GM23248 (cell line): ENCODE data around the gene TSPAN9. TPM values are rescaled to one million over a fixed set of nuclear protein-coding genes. Genes with fewer than 3 reads are reported as not detected.
A peak's percentile ranks its signal among the peaks of the same experiment; 100 is the strongest.

Source experiments
- DNase-seq: peaks from one replicate; pipeline ENCODE4 v3.0.0-alpha.2; 2015
- H2AFZ ChIP-seq: fragments of 200-600 bp; sonication (generic); 2 replicates; pipeline ENCODE4 v1.6.1; 2016; ENCODE audit warnings: antibody characterized with exemption
- H3F3A ChIP-seq: fragments of 200-600 bp; sonication (generic); 2 replicates; pipeline ENCODE4 v1.6.1; 2016; ENCODE audit warnings: mild to moderate bottlenecking, antibody characterized with exemption, mixed run types; ENCODE audit not compliant: insufficient read depth
- H3K27ac ChIP-seq: fragments of 200-600 bp; sonication (generic); 2 replicates; pipeline ENCODE4 v1.5.1; 2016; ENCODE audit warnings: mild to moderate bottlenecking
- H3K27me3 ChIP-seq: fragments of 200-600 bp; sonication (generic); replicated peaks from 2 replicates; pipeline ENCODE4 v1.6.1; 2016; ENCODE audit warnings: mild to moderate bottlenecking; ENCODE audit not compliant: insufficient read depth
- H3K36me3 ChIP-seq: fragments of 200-600 bp; sonication (generic); 2 replicates; pipeline ENCODE4 v1.6.1; 2016; ENCODE audit warnings: low read depth, mild to moderate bottlenecking
- H3K4me1 ChIP-seq: fragments of 200-600 bp; sonication (generic); 2 replicates; pipeline ENCODE4 v1.6.1; 2016; ENCODE audit warnings: mild to moderate bottlenecking; ENCODE audit not compliant: insufficient read depth
- H3K4me2 ChIP-seq: fragments of 200-600 bp; sonication (generic); one replicate; pipeline ENCODE4 v1.6.1; 2016; ENCODE audit warnings: mild to moderate bottlenecking; ENCODE audit not compliant: unreplicated experiment
- H3K4me3 ChIP-seq: fragments of 200-600 bp; sonication (generic); 2 replicates; pipeline ENCODE4 v1.5.1; 2016; ENCODE audit warnings: mild to moderate bottlenecking
- H3K79me2 ChIP-seq: fragments of 200-600 bp; sonication (generic); 2 replicates; pipeline ENCODE4 v1.6.1; 2016; ENCODE audit warnings: mild to moderate bottlenecking; ENCODE audit not compliant: insufficient read depth
- H3K9ac ChIP-seq: fragments of 200-600 bp; sonication (generic); 2 replicates; pipeline ENCODE4 v1.6.1; 2016; ENCODE audit warnings: mild to moderate bottlenecking
- H3K9me2 ChIP-seq: fragments of 200-600 bp; sonication (generic); 2 replicates; pipeline ENCODE4 v1.6.1; 2016; ENCODE audit warnings: mixed run types, mild to moderate bottlenecking, moderate library complexity; ENCODE audit not compliant: insufficient read depth
- H3K9me3 ChIP-seq: fragments of 200-600 bp; sonication (generic); one replicate; pipeline ENCODE4 v1.6.1; 2017; ENCODE audit warnings: low read depth
- H4K20me1 ChIP-seq: fragments of 200-600 bp; sonication (generic); 2 replicates; pipeline ENCODE4 v1.6.0; 2016; ENCODE audit not compliant: insufficient read depth
- EZH2 ChIP-seq: fragments of 200-600 bp; sonication (generic); IDR thresholded peaks from 2 replicates; pipeline ENCODE4 v1.6.1; 2018; ENCODE audit warnings: antibody characterized with exemption, mild to moderate bottlenecking; ENCODE audit not compliant: insufficient read depth, poor library complexity, severe bottlenecking
- EZH2phosphoT487 ChIP-seq: fragments of 200-600 bp; sonication (generic); IDR thresholded peaks from 2 replicates; pipeline ENCODE4 v1.6.1; 2018; ENCODE audit warnings: antibody characterized with exemption, moderate library complexity, mild to moderate bottlenecking, low read depth; ENCODE audit not compliant: insufficient read depth
- WGBS, 2 experiments: methylation state at CpG; one replicate each; pipeline ENCODE4 v1.1.6; 2015 to 2017; ENCODE audit warnings: low lambda C conversion rate in 2 of 2, low coverage in 1 of 2; ENCODE audit errors: missing lambda C conversion rate in 2 of 2; 5-methylcytosine and 5-hydroxymethylcytosine counted together
- in situ Hi-C: fragments of 300-500 bp; cut with MboI; formaldehyde crosslinking; loops from 2 replicates; pipeline ENCODE4 v1.15.0; 2020
- polyA plus RNA-seq: library from polyadenylated mRNA; unstranded; fragments of >200 nt; fragmentation: Nextera tagmentation; extraction: Ambion mirVana; gene quantifications from 2 replicates; pipeline ENCODE4 v1.2.1, GENCODE V29; 2016
- total RNA-seq: library from RNA; depleted of rRNA; stranded (reverse); fragments of >200 nt; shearing (Covaris generic); gene quantifications from 2 replicates; pipeline ENCODE4 v1.2.3, GENCODE V29; 2014

TSPAN9 gene
- total and polyA plus RNA-seq, 2 experiments from 2014 or later, result 9.5 to 14.4 TPM

DNA sequence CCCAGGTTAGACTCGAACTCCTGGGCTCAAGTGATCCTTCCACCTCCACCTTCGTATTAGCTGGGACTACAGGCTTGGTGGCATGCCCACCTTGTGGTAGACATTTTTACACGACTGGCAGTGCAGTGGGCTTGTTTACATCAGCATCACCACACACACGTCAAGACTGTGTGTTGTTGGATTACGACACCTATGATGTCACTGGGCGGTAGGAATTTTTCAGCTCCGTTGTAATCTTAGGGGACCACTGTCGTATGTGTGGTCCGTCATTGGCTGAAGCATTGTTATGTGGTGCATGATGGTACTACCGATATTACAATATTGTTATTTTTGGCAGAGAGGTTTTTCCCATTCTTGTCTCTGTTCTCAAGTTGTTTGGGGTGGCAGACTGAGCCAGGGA is 50.7 kb downstream of the TSPAN9 start:
- no peak overlapping the region for H3K27ac ChIP-seq
- H3K4me2 ChIP-seq, result no peak overlapping the region
- H3K79me2 ChIP-seq, result no peaks in the 10 kb centered on the region
- no peaks in the 10 kb centered on the region for H4K20me1 ChIP-seq
- H2AFZ ChIP-seq, result no peak overlapping the region
- no peak overlapping the region for H3K9ac ChIP-seq
- no peaks in the 10 kb centered on the region for H3K9me3 ChIP-seq
- H3K4me1 ChIP-seq, result peaks cover 18% of the 10 kb centered on the region
- H3K27me3 ChIP-seq, result no peaks in the 10 kb centered on the region
- no peaks in the 10 kb centered on the region for H3K9me2 ChIP-seq
- DNase-seq, result no peak
- 83 to 84% methylated on average over 10 of the region's 10 CpGs for WGBS, 2 experiments
- in situ Hi-C loops, result no loop called here
- H3F3A ChIP-seq, result peaks cover 27% of the 10 kb centered on the region
- H3K4me3 ChIP-seq, result no peak overlapping the region
- no peaks in the 10 kb centered on the region for H3K36me3 ChIP-seq
- no peak for TF ChIP-seq EZH2
- TF ChIP-seq EZH2phosphoT487, result no peak

DNA sequence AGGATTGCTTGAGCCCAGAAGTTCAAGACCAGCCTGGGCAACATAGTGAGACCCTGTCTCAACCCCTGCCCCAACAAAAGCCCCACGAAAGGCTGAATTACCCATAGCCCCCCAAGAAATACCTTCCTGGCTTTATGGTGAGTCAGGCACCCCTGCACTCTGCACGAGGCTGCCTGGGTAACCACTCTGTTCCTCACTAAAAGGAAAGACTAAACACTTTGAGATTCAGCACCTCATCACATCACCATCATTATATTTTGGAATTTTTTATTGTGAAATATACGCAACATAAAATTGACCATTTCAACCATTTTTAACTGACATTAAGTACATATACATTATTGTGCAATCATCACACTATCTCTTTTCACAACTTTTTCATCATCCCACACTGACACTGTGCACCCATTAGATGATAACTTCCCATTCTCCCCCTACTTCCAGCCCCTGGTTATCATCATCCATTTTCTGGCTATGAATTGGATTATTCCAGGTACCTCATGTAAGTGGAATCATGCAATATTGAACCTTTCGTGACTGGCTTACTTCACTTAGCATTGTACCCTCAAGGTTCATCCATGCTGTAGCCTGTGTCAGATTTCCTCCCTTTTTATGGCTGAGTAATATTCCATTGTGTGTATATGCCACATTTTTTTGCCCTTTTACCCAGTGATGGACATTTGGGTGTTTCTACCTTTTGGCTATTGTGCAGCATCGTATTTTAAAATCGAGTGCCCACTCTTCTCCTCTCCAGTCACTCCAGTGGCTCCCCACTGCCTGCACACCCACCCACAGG is 51.5 kb downstream of the TSPAN9 start:
- no peaks in the 10 kb centered on the region for H3K79me2 ChIP-seq
- in situ Hi-C loops, result no loop called here

DNA sequence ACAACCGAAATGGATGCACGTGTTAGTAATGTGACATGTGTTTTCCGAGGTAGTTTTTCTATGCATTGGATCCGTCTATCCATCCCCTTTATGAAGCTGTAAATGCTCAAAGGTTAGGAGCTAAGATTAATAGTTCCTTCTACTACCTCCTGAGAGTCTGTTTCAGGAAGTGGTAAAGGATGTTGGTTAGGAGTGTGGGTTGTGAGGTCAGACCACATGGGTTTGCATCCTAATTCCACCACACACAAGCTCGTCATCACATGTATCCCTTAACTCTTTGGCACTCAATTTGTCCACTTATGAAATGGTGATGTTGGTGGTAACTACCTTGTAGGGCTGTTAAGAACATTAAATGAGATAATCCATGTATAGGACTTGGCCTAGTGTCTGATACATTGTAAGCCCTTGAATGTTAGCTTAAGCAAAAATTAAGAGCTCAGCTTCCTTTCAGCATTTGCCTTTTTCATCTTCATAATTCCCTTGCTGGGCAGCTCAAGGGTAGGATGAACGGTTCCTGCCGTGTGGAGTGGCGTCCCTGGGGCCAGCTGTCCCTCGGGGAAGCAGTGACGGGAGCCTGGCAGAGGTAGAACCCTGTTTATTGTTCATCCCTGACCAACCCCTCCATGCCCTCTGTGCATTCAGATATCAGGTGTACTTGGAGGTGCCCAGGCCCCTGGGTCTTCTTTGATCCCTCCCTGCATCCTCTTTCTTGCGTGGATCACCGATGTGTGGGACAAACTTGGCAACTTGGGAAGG is 52.3 kb downstream of the TSPAN9 start:
- H3K27ac ChIP-seq, result no peak overlapping the region
- H3K27me3 ChIP-seq, result no peaks in the 10 kb centered on the region
- H3K79me2 ChIP-seq, result no peaks in the 10 kb centered on the region
- 78 to 81% methylated on average over 12 of the region's 12 CpGs for WGBS, 2 experiments
- H3F3A ChIP-seq, result peaks cover 11% of the 10 kb centered on the region; the same call in 1 of the 2 replicates
- H3K4me3 ChIP-seq, result no peak overlapping the region
- no peak overlapping the region for H2AFZ ChIP-seq
- peak; percentile 15 for DNase-seq
- H4K20me1 ChIP-seq, result no peaks in the 10 kb centered on the region
- H3K4me2 ChIP-seq, result no peak overlapping the region
- no peaks in the 10 kb centered on the region for H3K36me3 ChIP-seq
- H3K9me3 ChIP-seq, result no peaks in the 10 kb centered on the region
- in situ Hi-C loops, result loop anchor here (5.0 kb wide), 1 partner anchor 148 kb away; no protein-coding TSS in a partner anchor
- no peak overlapping the region for H3K9ac ChIP-seq
- TF ChIP-seq EZH2 (no peak), EZH2phosphoT487 (no peak)
- no peaks in the 10 kb centered on the region for H3K9me2 ChIP-seq
- peaks cover 11% of the 10 kb centered on the region for H3K4me1 ChIP-seq

More for the DNA sequence above, 51.5 kb downstream of the TSPAN9 start:
- TF ChIP-seq EZH2phosphoT487 (no peak), EZH2 (no peak)
- Histone ChIP-seq H3K4me2 (no peak overlapping the region), H3K9ac (no peak overlapping the region), H4K20me1 (no peaks in the 10 kb centered on the region), H3F3A (peaks cover 18% of the 10 kb centered on the region), H3K27ac (no peak overlapping the region), H3K36me3 (no peaks in the 10 kb centered on the region), H3K9me3 (no peaks in the 10 kb centered on the region), H2AFZ (no peak overlapping the region), H3K4me3 (no peak overlapping the region), H3K4me1 (peaks cover 17% of the 10 kb centered on the region), H3K27me3 (no peaks in the 10 kb centered on the region), H3K9me2 (no peaks in the 10 kb centered on the region)
- WGBS, 2 experiments, result 67% methylated on average over 6 of the region's 6 CpGs
- no peak for DNase-seq

DNA sequence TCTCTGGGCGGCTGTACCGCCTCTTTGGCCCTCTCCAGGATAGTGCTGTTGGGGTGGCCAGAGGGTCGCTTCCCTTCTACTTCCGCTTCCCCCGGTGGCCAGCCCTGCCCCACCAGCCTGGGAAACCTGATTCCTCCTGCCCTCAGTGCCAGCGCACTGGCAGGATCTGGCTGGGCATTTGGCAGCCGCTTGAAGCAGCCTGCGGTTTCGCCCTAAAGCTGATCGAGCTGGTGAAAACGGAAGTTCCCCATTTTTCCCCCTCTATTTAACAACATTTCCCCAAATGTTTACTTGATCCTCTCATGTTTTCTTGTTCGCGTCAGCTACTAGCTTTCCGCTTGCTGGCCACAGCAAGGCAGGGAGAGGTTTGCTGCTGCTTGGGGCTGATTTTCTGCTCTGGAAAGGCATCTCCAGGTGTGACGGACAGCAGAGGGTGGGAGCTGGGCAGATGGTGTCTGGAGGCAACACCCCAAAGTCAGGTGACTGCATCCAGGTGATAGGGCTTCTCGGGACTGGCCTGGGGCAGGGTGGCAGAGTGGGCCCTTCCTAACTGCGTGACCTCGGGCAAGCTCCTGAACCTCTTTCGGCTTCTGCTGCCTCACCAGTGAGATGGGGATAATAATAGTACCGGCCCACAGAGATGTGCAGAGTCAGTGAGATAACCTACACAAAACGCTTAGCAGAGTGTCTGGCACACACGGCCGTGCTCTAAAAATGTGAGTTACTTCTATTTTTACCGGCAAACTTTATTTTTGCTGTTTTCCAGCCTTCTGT is 53.1 kb downstream of the TSPAN9 start:
- TF ChIP-seq EZH2phosphoT487 (no peak), EZH2 (no peak)
- no peak overlapping the region for H2AFZ ChIP-seq
- no peaks in the 10 kb centered on the region for H3K9me3 ChIP-seq
- no peaks in the 10 kb centered on the region for H3K9me2 ChIP-seq
- no peak overlapping the region for H3K9ac ChIP-seq
- in situ Hi-C loops, result loop anchor here (5.0 kb wide), 1 partner anchor 147 kb away; no protein-coding TSS in a partner anchor
- H3K27ac ChIP-seq, result no peak overlapping the region
- no peaks in the 10 kb centered on the region for H3K79me2 ChIP-seq
- 72 to 74% methylated on average over 23 to 24 of the region's 24 CpGs for WGBS, 2 experiments
- no peaks in the 10 kb centered on the region for H3K27me3 ChIP-seq
- no peak overlapping the region for H3K4me2 ChIP-seq
- H3K4me1 ChIP-seq, result peaks cover 11% of the 10 kb centered on the region
- DNase-seq, result no peak
- no peaks in the 10 kb centered on the region for H4K20me1 ChIP-seq
- H3K36me3 ChIP-seq, result no peaks in the 10 kb centered on the region
- peaks cover 3% of the 10 kb centered on the region; the same call in 1 of the 2 replicates for H3F3A ChIP-seq
- H3K4me3 ChIP-seq, result no peak overlapping the region
